ENCODE measurements around the gene TMEM37.

The TMEM37 gene

DNA sequence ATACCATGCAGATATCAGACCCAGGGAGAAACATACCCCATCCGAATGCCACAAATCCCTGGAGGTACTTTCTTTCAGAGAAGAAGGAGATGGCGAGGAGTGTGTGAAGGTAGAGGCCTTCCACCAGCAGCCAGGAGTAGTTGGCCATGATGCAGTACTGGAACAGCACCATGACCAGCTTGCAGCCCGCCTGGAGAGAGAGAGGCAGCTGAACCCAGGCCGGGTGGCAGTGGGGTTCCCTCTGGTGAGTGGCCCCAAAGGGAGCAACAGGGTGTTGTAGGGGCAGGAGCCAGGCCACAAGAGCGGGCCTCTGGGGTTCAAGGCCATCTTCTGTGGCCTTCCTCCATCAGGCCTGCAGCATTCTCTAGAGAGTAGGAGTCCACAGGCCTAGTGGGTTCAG lies 30.2 kb downstream of the TMEM37 start:
- no peak for DNase-seq

DNA sequence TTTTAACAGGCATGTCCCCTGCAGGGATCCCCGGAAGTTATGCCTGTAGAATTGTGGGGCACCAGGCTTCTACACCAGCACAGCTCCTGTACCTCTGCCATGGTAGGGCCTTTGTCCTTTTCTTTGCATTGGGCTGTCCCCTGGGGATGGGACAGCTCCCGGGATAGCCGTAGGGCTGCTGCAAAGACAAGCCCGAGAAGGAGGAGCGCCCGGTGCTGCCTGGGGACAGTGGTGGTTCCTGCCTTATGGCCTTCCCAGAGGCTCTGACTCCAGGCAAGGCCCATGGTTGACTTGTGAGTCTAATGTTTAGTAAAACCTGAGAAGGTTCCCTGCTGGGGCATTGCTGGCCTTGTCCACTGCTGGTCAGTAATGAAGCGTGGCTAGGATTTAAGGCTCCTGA lies 30.9 kb downstream of the TMEM37 start:
- no peak for DNase-seq

DNA sequence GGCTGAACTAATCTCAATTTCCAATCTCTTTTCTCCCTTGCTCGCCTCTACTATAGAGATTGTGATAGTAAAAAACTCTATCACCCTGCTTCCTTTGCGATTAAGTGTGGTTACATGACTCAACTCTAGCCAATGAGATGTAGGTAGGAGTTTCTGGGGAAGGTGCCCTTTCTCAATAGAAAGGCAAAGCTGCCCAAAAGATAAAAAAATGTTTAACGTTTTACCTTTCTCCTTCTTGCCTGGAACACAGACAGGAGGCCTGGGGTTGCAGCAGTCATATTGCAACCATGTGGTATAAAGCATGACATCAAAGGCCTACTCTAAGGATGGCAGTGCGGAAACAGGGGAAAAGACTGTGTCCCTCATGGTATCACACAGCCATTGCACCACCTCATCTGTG lies 31.5 kb downstream of the TMEM37 start:
- DNase-seq, result no peak

DNA sequence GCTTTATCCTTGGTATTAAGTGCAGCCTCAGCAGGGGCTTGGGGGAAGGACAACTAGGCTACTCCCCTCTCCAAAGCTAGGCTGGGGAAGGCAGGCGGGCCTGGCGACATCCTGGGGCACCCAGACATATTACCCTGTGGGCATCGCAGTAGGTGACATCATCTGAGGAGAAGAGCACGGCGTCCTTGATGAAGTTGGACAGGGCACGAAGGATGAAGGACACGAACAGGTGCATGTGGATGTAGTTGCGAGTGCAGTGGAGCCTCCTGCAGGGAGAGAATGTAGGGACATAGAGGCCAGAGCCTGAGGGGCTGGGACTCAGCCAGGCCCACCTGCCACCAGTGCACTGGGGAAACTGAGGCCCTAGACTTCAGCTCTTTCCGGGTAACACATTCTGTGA lies 32.3 kb downstream of the TMEM37 start:
- no peak for DNase-seq

DNA sequence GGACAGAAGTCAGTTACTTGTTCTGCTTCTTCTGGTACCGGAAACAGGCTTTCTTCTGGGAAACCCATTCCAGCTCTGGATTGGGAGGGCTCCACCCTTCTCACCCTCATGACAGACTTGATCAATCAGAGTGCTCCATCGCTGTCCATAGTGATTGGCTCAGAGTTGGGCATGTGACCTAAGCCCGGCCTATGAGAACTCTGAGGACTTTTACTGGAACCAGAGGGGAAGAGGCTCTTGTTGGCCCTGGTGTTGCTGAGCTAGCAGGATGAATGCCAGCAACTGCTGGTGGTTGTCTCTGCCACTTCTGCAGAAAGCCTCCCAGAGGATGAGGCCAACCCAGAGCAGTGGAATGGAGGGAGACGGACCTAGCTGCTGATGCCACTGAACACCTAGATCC lies 33.3 kb downstream of the TMEM37 start:
- DNase-seq, result no peak

GRCh38 chr2:119465687-119466086 lies 34.0 kb downstream of the TMEM37 start:
- no peak for DNase-seq

- no peak for DNase-seq
Measured at GRCh38 chr2:119466373-119466772, 34.7 kb downstream of the TMEM37 start.

DNA sequence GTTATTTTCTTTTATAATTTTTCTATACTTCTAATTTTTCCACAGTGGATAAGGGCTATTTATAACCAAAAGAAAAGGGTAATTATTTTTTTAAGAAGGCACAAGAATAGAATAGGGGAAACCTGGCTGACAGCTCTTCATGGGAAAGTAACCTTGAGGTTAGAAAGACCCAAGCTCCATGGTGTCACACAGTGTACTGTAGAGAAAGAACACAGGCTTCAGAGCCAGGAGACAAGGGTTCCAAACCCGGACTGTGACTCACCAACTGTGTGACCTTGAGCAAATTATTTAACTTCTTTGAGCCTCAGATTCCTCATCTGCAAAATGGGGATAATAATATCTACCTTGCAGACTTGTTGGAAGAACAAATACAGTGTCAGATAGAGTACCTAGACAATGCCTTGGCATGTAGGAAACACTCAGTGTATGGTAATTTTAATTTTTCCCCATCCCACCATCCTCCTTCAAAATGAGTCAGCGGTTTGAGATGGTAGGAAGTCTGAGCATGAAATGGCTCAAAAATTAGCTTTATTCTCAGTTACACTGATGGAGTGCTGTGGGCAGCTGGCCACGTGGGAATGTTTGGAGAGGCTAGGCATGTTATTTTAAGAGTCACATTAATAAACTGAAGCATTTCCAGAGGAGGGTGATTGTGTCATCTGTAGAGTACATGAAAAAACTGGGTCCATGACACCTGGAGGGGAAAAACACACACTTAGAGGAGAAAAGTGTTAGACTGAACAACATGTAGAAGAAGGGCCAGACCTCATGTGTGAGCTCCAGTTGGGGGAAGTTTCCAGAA lies 36.7 kb downstream of the TMEM37 start:
- DNase-seq, result no peak

- no peak for DNase-seq
Measured at GRCh38 chr2:119469131-119469530, 37.5 kb downstream of the TMEM37 start.

DNA sequence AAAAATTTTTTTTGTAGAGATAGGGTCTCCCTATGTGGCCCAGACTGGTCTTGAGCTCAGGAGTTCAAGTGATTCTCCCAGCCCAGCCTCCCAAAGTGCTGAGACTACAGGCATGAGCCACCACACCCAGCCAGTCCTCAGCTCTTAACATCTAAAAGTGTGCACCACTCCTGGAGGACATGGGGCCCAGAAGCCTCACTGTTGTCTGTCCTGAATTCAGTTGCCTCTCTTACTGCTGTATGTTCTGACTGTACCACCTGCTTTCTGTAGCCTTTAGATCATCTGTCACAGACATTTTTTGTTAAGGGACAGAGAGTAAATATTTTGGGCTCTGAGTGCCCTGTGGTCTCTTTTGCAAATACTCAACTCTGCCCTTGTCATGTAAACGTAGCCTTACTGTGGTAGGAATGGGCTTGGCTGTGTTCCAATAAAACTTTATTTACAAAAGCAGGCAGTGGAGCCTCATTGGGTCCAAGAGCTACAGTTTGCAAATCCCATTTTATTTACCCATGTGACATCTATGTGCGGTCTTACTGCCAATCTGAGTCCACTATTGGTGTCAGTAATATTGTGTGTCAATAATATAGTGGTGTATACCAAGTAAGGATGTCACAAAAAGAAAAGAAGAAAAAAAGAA lies 38.1 kb downstream of the TMEM37 start:
- DNase-seq, result no peak

GRCh38 chr2:119472749-119473148 lies 41.1 kb downstream of the TMEM37 start:
- DNase-seq, result no peak

GRCh38 chr2:119473621-119474370 lies 42.1 kb downstream of the TMEM37 start:
- DNase-seq, result no peak

- DNase-seq, result no peak
Measured at GRCh38 chr2:119474371-119475224, 42.9 kb downstream of the TMEM37 start.

DNA sequence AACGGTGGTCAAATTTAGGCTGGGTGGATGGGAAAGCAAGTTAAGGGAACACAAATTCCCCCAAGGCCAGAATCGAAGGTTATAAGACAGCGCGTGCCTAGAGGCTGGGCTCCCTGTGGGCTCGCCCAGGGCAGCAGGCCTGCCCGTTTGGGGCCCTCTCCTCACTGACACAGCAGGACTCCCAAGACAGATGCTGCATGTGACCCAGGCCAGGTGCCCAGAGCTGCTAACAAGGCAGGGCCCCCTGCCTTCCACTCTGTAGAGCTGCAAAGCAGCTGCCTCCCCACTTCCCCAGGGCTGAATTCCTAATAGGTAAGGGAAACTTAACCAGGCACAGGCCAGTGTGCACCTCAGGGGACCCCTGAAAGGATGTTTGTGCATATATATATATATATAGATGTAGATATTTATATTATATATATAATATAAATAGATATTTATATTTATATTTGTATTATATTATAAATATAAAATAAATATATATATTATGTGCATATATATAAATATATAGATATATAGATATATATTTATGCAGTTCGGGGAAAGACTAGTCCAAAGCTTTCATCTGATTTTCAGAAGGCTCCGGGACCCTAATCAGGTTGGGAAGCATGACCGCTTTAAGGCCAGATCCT lies 43.7 kb downstream of the TMEM37 start:
- peak in 1 of 2 donors; percentile 10 for DNase-seq

DNA sequence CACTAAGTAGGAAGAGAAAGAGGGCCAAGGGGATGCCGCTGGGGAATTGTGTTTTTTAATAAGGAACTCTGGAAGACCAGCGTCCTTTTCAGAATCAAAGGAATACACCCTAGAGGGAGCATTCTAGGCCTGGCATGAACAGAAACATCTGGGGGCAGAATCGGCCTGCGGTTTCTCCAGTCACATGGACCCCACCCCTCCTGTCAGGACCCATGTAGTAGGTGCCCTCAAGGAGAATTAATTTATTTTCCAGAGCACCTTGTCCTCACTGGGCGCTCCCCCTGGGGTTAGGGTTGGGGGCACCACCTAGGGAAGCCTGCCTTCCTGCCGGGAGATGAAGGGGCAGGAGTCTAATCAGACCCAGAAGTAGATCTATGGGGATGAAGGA lies 44.2 kb downstream of the TMEM37 start:
- no peak for DNase-seq

DNA sequence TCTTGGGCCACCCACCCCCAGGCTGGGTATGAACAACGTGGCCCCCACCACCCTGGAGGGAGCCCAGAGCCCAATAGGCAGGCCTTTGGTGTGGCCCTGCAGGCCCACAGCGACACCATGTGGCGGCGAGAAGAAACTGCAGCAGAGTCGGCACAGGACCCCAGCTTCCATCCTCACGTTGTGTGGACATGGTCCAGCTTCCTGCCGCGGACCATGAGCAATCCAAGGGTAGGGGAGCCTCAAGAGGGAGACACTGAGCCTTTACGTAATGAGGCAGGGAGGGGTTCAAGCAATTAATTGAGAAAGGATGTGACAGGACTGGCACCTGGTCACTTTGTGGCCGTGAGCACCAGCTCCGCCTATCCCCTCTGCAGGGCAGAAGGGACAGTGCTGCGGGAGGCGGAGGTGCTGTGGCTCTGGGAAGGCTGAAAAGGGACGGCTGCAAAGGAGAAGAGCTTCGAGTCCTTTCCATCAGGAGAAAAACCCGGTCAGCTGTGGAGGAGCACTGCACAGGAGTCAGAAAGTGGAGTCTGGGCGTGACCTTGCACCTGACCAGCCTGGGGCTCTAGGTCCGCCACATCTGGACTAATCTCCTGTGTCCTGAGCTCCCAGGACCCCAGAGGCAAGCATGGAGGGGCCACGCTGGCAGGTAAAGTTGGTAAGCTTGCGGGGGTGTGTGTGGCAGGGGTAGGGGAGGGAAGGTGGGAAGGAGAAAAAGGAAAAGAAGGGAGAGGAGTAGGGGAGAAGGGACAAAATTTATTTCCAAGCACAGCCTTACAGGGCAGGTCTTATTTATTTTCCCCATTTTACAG lies 44.9 kb downstream of the TMEM37 start:
- DNase-seq, result peak; percentile 21 to 41

DNA sequence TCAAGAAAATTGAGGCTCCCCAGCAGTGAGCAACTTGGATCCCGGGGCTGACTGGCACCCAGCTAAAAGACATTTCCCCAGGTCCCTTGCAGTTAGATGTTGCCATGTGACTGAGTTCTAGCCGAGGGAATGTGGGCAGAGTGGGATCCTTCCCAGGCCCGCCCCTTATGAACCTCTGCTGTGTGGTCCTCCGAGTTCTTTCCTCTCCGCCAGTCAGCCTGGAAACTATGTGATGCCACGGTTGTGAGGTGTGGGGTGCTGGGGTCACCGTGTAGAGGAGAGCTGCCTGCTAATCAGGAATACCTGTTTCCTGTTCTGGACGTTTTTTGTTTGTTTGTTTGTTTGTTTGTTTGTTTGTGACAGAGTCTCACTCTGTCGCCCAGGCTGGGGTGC lies 45.5 kb downstream of the TMEM37 start:
- DNase-seq, result no peak

GRCh38 chr2:119478188-119478977 lies 46.7 kb downstream of the TMEM37 start:
- no peak for DNase-seq

DNA sequence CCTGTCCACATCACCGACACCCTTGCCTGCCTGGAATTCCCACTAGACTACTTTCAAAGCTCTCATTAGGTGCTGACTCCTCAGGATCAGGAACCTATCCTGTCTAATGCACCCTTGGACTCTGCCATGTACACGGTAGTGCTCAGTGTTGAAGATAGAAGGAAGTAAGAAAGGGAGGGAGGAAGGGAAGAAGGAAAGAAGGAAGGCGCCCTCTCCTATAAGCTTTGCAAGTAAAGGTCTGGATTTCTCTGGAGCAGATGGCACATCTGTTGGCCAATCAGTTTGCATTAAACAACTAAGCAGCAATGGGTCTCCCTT lies 47.3 kb downstream of the TMEM37 start:
- DNase-seq, result no peak

DNA sequence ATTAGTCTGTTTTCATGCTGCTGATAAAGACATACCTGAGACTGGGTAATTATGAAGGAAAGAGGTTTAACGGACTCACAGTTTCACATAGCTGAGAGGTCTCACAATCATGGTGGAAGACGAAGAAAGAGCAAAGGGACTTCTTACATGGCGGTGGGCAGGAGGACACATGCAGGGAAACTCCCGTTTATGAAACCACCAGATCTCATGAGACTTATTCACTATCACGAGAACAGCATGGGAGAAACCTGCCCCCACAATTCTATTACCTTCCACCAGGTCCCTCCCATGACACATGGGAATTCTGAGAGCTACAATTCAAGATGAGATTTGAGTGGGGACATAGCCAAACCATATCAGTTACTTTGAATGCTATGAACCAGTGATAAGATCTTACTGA lies 48.5 kb downstream of the TMEM37 start:
- DNase-seq, result no peak

DNA sequence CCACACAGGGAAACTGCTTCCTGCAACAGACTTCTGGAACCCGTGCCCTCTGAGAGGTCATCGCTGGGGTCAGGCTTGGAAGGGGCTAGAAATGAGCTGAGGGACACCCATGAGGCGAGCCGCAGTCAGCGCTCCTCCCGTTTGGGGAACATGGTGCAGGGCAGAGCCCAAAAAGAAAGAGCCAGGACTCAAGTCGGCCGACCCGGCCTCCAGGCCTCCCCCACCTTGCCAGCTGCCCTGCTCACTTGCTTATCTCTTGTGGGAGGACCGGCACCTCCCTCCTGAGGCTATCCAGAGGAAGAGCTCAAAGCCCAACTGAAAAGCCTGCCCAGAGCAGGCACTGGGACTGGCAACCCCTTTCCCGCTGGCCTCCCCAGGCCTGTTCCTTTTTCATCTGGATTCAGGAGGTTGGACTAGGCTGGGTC lies 49.1 kb downstream of the TMEM37 start:
- no peak for DNase-seq

Measured in stimulated activated CD4-positive, alpha-beta T cell treated with anti-CD3 and anti-CD28 coated beads, Interleukin-2, amount 100 ng/mL, for 24 hours (primary cell).